BLaER1 (cell line): ENCODE measurements around the gene PIEZO1.

ENCODE experiments used
- H3K27ac ChIP-seq: shearing (Covaris generic); formaldehyde crosslinking; 2 replicates; pipeline ENCODE4 v1.8.1; 2022
- H3K27me3 ChIP-seq: shearing (Covaris generic); formaldehyde crosslinking; 2 replicates; pipeline ENCODE4 v1.8.1; 2022
- H3K36me3 ChIP-seq: shearing (Covaris generic); formaldehyde crosslinking; 2 replicates; pipeline ENCODE4 v1.8.1; 2022
- H3K4me1 ChIP-seq: shearing (Covaris generic); formaldehyde crosslinking; 2 replicates; pipeline ENCODE4 v1.8.1; 2022
- H3K4me2 ChIP-seq: shearing (Covaris generic); formaldehyde crosslinking; 2 replicates; pipeline ENCODE4 v1.8.1; 2022
- H3K4me3 ChIP-seq: shearing (Covaris generic); formaldehyde crosslinking; 2 replicates; pipeline ENCODE4 v1.8.1; 2022
- H3K9ac ChIP-seq: shearing (Covaris generic); formaldehyde crosslinking; 2 replicates; pipeline ENCODE4 v1.8.1; 2022
- H3K9me3 ChIP-seq: shearing (Covaris generic); formaldehyde crosslinking; 2 replicates; pipeline ENCODE4 v1.8.1; 2022
- H4K20me1 ChIP-seq: shearing (Covaris generic); formaldehyde crosslinking; 2 replicates; pipeline ENCODE4 v1.8.1; 2022
- Cebpa-rat ChIP-seq: shearing (Covaris generic); IDR thresholded peaks from 2 replicates; pipeline ENCODE4 v1.8.1; 2022

PIEZO1 gene

GRCh38 chr16:88700636-88701482, 84.2 kb downstream of the PIEZO1 start:
- Histone ChIP-seq H3K27me3 (peaks cover 23% of the 10 kb centered on the region), H3K27ac (peak overlapping the region; percentile 86), H3K9me3 (no peaks in the 10 kb centered on the region), H3K4me2 (peak overlapping the region; percentile 95), H3K4me3 (peak overlapping the region; percentile 57), H3K9ac (peak overlapping the region; percentile 77), H4K20me1 (peaks cover 87% of the 10 kb centered on the region), H3K36me3 (peaks cover 31% of the 10 kb centered on the region), H3K4me1 (peaks cover 86% of the 10 kb centered on the region)
- peak; percentile 88 for TF ChIP-seq Cebpa-rat

DNA sequence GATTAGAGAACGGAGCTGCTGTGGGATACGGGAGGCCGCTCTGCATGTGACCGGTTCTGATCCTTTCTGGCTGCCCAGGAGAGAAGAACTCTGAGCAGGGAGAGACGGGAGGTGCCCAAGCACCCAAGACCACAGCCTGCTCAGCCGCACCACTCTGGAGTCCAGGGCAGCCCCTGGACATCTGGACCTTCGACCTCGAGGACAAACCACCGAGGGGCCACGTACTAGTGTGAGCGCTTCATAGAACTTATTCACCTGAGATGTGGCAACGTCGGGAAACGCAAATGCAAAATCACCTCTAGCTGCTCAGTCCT, 84.7 kb downstream of the PIEZO1 start:
- H3K36me3 ChIP-seq, result peaks cover 31% of the 10 kb centered on the region
- peaks cover 81% of the 10 kb centered on the region for H3K4me1 ChIP-seq
- H3K4me3 ChIP-seq, result peak overlapping the region; percentile 57; the same call in 1 of the 2 replicates
- H4K20me1 ChIP-seq, result peaks cover 82% of the 10 kb centered on the region
- H3K27me3 ChIP-seq, result peaks cover 17% of the 10 kb centered on the region
- H3K9me3 ChIP-seq, result no peaks in the 10 kb centered on the region
- TF ChIP-seq Cebpa-rat, result no peak
- H3K4me2 ChIP-seq, result peak overlapping the region; percentile 95
- peak overlapping the region; percentile 63 for H3K9ac ChIP-seq
- H3K27ac ChIP-seq, result peak overlapping the region; percentile 71

GRCh38 chr16:88699180-88699579, 85.8 kb downstream of the PIEZO1 start:
- Histone ChIP-seq H3K4me3 (peak overlapping the region; percentile 2; the same call in 1 of the 2 replicates), H4K20me1 (peaks cover 71% of the 10 kb centered on the region), H3K4me1 (peaks cover 70% of the 10 kb centered on the region), H3K27ac (0 out of 2 replicates have a peak overlapping the region, but pooled peaks have one; percentile 37), H3K9ac (0 out of 2 replicates have a peak overlapping the region, but pooled peaks have one; percentile 14), H3K9me3 (no peaks in the 10 kb centered on the region), H3K27me3 (peaks cover 6% of the 10 kb centered on the region), H3K4me2 (peak overlapping the region; percentile 95), H3K36me3 (peaks cover 31% of the 10 kb centered on the region)
- TF ChIP-seq Cebpa-rat, result no peak

- peak overlapping the region; percentile 95 for H3K4me2 ChIP-seq
- peak overlapping the region; percentile 2; the same call in 1 of the 2 replicates for H3K4me3 ChIP-seq
- H4K20me1 ChIP-seq, result peaks cover 65% of the 10 kb centered on the region
- H3K9ac ChIP-seq, result peak overlapping the region; percentile 15; the same call in 1 of the 2 replicates
- TF ChIP-seq Cebpa-rat, result no peak
- H3K27ac ChIP-seq, result peak overlapping the region; percentile 37; the same call in 1 of the 2 replicates
- H3K4me1 ChIP-seq, result peaks cover 67% of the 10 kb centered on the region
- peaks cover 1% of the 10 kb centered on the region; the same call in 1 of the 2 replicates for H3K27me3 ChIP-seq
- H3K36me3 ChIP-seq, result peaks cover 31% of the 10 kb centered on the region
- H3K9me3 ChIP-seq, result no peaks in the 10 kb centered on the region
These were observed 86.4 kb downstream of the PIEZO1 start for GRCh38 chr16:88698646-88699045.

DNA sequence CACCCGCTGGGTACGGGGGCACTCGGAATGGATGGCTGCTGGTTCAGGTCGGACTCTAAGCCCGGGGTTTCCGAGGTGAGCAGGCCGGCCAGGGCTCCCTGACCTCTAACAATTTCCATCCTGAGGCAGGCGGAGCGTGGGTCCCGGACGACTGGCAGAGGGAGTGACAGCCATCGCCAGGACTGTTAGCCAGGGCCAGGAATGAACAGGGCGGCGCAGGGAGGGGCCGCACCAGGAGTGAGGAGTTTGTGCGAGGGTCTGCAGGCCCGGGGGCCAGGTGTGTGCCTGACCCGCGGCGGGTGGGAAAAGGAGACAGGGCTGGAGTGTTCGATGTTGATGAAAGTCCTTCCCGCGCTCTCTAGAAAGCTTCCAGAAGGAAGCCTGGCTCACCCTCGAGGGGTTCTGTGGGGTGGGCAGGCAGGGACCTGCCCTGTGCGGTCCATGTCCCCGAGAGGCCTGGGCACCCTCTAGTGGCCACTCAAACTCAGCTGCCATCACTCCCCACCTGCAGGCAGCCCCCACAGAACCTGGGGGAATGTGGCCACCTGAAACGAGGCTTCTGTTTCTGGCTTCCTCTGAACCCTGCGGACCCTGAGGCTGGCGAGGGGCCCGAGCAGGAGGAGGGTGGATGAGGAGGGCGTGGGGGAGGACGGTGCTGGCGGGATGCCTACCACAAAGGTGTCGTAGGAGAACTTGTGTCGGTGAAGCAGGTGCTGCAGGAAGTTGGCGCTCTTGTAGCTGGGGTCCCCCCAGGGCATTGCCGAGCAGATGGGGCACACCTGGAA, 87.0 kb downstream of the PIEZO1 start:
- H3K9ac ChIP-seq, result peak overlapping the region; percentile 15; the same call in 1 of the 2 replicates
- peaks cover 66% of the 10 kb centered on the region for H3K4me1 ChIP-seq
- no peaks in the 10 kb centered on the region for H3K9me3 ChIP-seq
- H3K27ac ChIP-seq, result peak overlapping the region; percentile 37; the same call in 1 of the 2 replicates
- H3K4me2 ChIP-seq, result peak overlapping the region; percentile 95
- peaks cover 31% of the 10 kb centered on the region for H3K36me3 ChIP-seq
- no peaks in the 10 kb centered on the region for H3K27me3 ChIP-seq
- TF ChIP-seq Cebpa-rat, result no peak
- 0 out of 2 replicates have a peak overlapping the region, but pooled peaks have one; percentile 2 for H3K4me3 ChIP-seq
- H4K20me1 ChIP-seq, result peaks cover 59% of the 10 kb centered on the region

DNA sequence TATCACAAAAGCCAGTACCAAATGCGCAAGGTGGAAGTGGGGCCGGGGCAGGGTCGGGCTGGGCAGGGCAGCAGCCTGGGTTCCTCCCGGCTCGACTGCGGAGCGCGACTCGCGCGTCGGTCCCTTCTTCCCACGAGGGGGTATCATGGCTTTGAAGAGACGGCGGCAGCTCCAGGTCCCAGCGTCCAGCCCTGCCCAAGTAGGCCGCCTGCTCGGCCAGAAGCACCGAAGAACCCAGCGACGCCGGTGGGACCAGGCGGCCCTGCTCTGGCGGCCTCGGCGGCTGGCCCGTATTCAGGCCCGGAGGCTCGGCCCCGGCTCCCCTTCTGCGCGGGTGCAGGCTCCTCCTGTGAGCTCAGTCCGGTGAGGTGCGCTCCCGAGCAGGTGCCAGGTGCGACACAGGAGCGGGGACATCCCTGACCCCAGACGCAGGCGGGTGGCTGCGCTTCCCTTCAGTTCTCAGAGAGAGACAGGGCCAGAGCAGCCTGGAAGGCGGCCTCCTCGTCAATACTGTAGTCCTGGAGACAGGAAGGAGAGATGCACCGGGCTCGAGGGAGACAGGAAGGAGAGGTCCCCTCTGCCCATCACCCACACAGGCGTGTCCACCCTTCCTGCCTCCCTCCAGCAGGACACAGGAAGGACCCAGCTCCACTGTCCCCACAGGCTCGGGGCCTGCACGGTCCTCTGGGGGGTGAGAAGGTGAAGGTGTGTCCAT, 87.7 kb downstream of the PIEZO1 start:
- peaks cover 51% of the 10 kb centered on the region for H4K20me1 ChIP-seq
- peak overlapping the region; percentile 95 for H3K4me2 ChIP-seq
- no peak overlapping the region for H3K9ac ChIP-seq
- no peaks in the 10 kb centered on the region for H3K9me3 ChIP-seq
- no peak overlapping the region for H3K4me3 ChIP-seq
- H3K4me1 ChIP-seq, result peaks cover 66% of the 10 kb centered on the region
- H3K27ac ChIP-seq, result no peak overlapping the region
- TF ChIP-seq Cebpa-rat, result no peak
- peaks cover 31% of the 10 kb centered on the region for H3K36me3 ChIP-seq
- no peaks in the 10 kb centered on the region for H3K27me3 ChIP-seq

GRCh38 chr16:88696441-88696840, 88.6 kb downstream of the PIEZO1 start:
- Histone ChIP-seq H3K36me3 (peaks cover 31% of the 10 kb centered on the region), H3K27me3 (no peaks in the 10 kb centered on the region), H3K9ac (no peak overlapping the region), H4K20me1 (peaks cover 43% of the 10 kb centered on the region), H3K4me2 (no peak overlapping the region), H3K4me3 (no peak overlapping the region), H3K4me1 (peaks cover 66% of the 10 kb centered on the region), H3K27ac (no peak overlapping the region), H3K9me3 (no peaks in the 10 kb centered on the region)
- TF ChIP-seq Cebpa-rat, result no peak

- H4K20me1 ChIP-seq, result peaks cover 39% of the 10 kb centered on the region
- no peak overlapping the region for H3K27ac ChIP-seq
- H3K4me3 ChIP-seq, result no peak overlapping the region
- no peak overlapping the region for H3K4me2 ChIP-seq
- H3K4me1 ChIP-seq, result peaks cover 61% of the 10 kb centered on the region
- peaks cover 31% of the 10 kb centered on the region for H3K36me3 ChIP-seq
- no peaks in the 10 kb centered on the region for H3K27me3 ChIP-seq
- H3K9me3 ChIP-seq, result no peaks in the 10 kb centered on the region
- no peak for TF ChIP-seq Cebpa-rat
- no peak overlapping the region for H3K9ac ChIP-seq
These were observed 89.3 kb downstream of the PIEZO1 start for GRCh38 chr16:88695753-88696152.

DNA sequence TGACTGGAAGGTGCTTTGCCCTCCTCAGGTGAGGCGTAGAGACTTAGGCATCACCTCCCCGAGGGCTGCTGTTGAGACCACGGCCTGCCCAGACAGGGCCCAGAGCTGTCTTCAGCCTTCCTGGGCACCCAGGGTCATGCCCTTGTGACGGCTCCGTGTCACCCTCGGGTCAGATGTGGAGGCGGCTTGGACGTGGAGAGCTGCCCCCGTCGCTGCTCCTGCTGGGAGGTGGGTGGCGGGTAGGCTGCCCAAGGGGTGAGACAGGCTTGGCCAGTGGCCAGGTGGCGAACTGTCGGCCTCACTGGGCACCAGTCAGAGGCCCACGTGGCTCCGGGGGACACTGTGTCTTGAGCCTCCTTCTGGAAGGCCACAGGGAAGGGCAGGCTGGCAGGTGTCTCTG, 89.8 kb downstream of the PIEZO1 start:
- Histone ChIP-seq H3K9ac (no peak overlapping the region), H3K9me3 (no peaks in the 10 kb centered on the region), H3K4me2 (no peak overlapping the region), H3K27ac (no peak overlapping the region), H3K4me3 (no peak overlapping the region), H3K36me3 (peaks cover 30% of the 10 kb centered on the region), H3K27me3 (no peaks in the 10 kb centered on the region), H4K20me1 (peaks cover 33% of the 10 kb centered on the region), H3K4me1 (peaks cover 56% of the 10 kb centered on the region)
- no peak for TF ChIP-seq Cebpa-rat
